ENCODE results near the gene LSM8. TPM values are rescaled to one million over a fixed set of nuclear protein-coding genes. Genes with fewer than 3 reads are reported as not detected.

LSM8 gene
- total and polyA plus RNA-seq, 12 donors: 5.3 to 61.8 (median 22.1) TPM

DNA sequence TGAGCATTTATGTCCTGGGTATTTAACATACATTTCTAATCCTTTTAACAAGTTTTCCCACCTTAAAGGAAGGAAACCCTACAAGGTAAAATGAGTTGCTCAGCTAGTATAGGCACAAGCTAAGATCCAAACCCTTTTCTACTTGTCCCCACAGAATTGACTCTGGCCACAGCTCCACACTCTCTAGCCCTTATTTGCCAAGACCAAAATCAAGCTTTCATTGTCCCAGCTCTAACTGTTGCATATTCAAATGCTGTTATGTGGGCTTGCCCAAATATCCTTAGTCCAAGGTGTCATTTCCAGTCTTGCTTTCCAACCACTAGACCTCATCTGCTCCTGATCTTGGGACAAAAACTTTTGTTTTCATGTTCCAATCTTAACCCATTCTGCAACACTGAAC lies 31.3 kb upstream of the LSM8 start:
- no peak for DNase-seq
- Histone ChIP-seq H3K36me3 (replicated peaks in 1 of 2) (no peaks in the 10 kb centered on the region), H3K9me3 (replicated peaks in 1 of 3) (no peaks in the 10 kb centered on the region), H3K4me3 (no peak overlapping the region), H3K27ac (no peak overlapping the region), H3K27me3 (no peaks in the 10 kb centered on the region), H3K4me1 (replicated peaks in 1 of 2) (no peaks in the 10 kb centered on the region)
- intact Hi-C loops (cut with DNase I): no loop called here
- TF ChIP-seq CTCF (IDR thresholded peaks at IDR 0.05): no peak
- TF ChIP-seq POLR2A (IDR thresholded peaks at IDR 0.05): no peak

DNA sequence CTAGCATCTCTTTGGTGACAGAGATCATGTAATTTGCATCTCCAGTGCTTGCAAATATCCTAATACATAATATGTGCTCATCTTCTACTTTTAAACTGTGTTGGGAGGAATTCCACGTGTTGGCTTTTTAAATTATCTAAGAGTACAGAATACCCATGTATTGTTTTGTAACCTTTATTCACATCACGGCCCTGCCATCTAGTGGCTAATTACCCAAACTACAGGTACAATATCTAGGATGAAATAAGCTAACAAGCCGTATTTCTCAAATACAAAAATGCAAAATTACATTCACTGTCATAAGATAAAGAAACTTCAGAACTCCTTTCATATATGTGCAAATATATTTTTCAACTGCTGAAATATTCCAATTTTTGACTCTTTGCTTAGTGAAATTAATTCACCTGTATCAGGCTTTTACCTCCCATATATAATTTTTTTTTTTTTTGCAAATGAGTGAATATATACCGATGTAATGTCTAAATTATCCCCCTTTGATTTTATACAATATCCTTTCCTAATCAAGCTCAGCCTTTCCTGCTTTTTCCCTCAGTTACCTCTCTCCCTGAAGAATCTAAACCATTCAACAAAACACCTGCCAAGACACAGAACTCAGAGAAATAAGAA lies 30.3 kb upstream of the LSM8 start:
- no peak overlapping the region for H3K27ac ChIP-seq
- H3K4me1 ChIP-seq (replicated peaks in 1 of 2): no peaks in the 10 kb centered on the region
- H3K36me3 ChIP-seq (replicated peaks in 1 of 2): no peaks in the 10 kb centered on the region
- DNase-seq: peak in 3 of 7 donors; percentile 6 to 32 (median 23)
- WGBS, 4 donors: 17 to 25% (median 23%) methylated on average over 4 of the region's 4 CpGs
- no peak overlapping the region for H3K4me3 ChIP-seq
- TF ChIP-seq POLR2A (IDR thresholded peaks at IDR 0.05): no peak
- TF ChIP-seq CTCF (IDR thresholded peaks at IDR 0.05): peak; percentile 39 to 63 (median 54)
- intact Hi-C loops (cut with DNase I): no loop called here
- no peaks in the 10 kb centered on the region for H3K27me3 ChIP-seq
- H3K9me3 ChIP-seq (replicated peaks in 1 of 3): no peaks in the 10 kb centered on the region

GRCh38 chr7:118158766-118159165 lies 25.2 kb upstream of the LSM8 start:
- H3K4me3 ChIP-seq: no peak overlapping the region
- TF ChIP-seq POLR2A (IDR thresholded peaks at IDR 0.05): no peak
- TF ChIP-seq CTCF (IDR thresholded peaks at IDR 0.05): no peak
- intact Hi-C loops (cut with DNase I): no loop called here
- H3K27ac ChIP-seq: no peak overlapping the region
- H3K27me3 ChIP-seq: no peaks in the 10 kb centered on the region
- H3K9me3 ChIP-seq (replicated peaks in 1 of 3): peaks cover 0 to 9% (median 0%) of the 10 kb centered on the region in 3 donors
- H3K36me3 ChIP-seq (replicated peaks in 1 of 2): no peaks in the 10 kb centered on the region
- no peak for DNase-seq
- no peaks in the 10 kb centered on the region for H3K4me1 ChIP-seq (replicated peaks in 1 of 2)

DNA sequence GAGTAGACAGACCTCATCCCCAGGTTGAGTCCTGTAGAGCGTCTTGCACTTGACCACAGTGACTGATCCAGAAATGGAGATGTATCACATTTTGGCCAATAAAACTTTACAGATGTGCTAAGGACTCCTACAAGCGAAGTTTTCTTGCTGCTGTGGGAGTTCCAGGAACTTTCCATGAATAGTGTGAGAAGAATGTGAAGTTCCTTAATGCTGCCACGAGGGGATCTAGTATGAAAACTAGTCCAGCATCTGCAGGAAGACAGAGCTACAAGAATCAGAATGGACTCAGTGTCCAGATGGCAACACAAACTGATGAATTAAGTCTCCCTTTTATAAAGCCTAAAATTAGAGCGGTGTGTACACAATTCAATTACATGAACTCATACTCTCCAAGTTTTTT lies 14.8 kb upstream of the LSM8 start:
- H3K4me3 ChIP-seq: no peak overlapping the region
- no peak for TF ChIP-seq CTCF (IDR thresholded peaks at IDR 0.05)
- TF ChIP-seq POLR2A (IDR thresholded peaks at IDR 0.05): no peak
- no peak overlapping the region for H3K27ac ChIP-seq
- H3K27me3 ChIP-seq: no peaks in the 10 kb centered on the region
- no peaks in the 10 kb centered on the region for H3K4me1 ChIP-seq (replicated peaks in 1 of 2)
- no peak for DNase-seq
- intact Hi-C loops (cut with DNase I): no loop called here
- no peaks in the 10 kb centered on the region for H3K9me3 ChIP-seq (replicated peaks in 1 of 3)
- WGBS, 4 donors: 68 to 76% (median 74%) methylated on average over 4 of the region's 4 CpGs
- no peaks in the 10 kb centered on the region for H3K36me3 ChIP-seq (replicated peaks in 1 of 2)

Measured in adrenal gland (tissue), 12 donors.